SK-N-MC (cell line): Measurements from ENCODE around the gene PDZD8.

ENCODE experiments used
- DNase-seq: peaks from one replicate; pipeline ENCODE4 v3.0.0-alpha.2; 2011; ENCODE audit warnings: low read depth, low spot score
- H3K27ac ChIP-seq: fragments of 200-600 bp; sonication (generic); 2 replicates; pipeline ENCODE4 v1.5.1; 2016; ENCODE audit warnings: mixed run types
- H3K36me3 ChIP-seq: fragments of 200-600 bp; sonication (generic); 2 replicates; pipeline ENCODE4 v1.6.1; 2017; ENCODE audit warnings: antibody characterized with exemption, low read length, mixed read lengths; ENCODE audit not compliant: insufficient read depth
- H3K4me3 ChIP-seq: fragments of 200-600 bp; sonication (generic); 2 replicates; pipeline ENCODE4 v1.5.1; 2016
- H3K9ac ChIP-seq: fragments of 200-600 bp; sonication (generic); 2 replicates; pipeline ENCODE4 v1.8.0; 2017; ENCODE audit warnings: mixed run types, mixed read lengths; ENCODE audit not compliant: insufficient read length
- H3K9me3 ChIP-seq: fragments of 200-600 bp; sonication (generic); 2 replicates; pipeline ENCODE4 v1.6.1; 2017; ENCODE audit warnings: low read depth, mild to moderate bottlenecking, antibody characterized with exemption, low read length, moderate library complexity, mixed read lengths
- EZH2 ChIP-seq: fragments of 200-600 bp; sonication (generic); IDR thresholded peaks from one replicate; pipeline ENCODE4 v1.6.1; 2017; ENCODE audit warnings: antibody characterized with exemption
- FOXP2 ChIP-seq: optimal IDR thresholded peaks from 2 replicates; pipeline ENCODE3; 2011; ENCODE audit warnings: mild to moderate bottlenecking, moderate library complexity; ENCODE audit not compliant: insufficient read depth; ENCODE audit errors: extremely low read length, control extremely low read depth
- POLR2AphosphoS5 ChIP-seq: IDR thresholded peaks from 2 replicates; pipeline ENCODE4 v1.6.1; 2012; ENCODE audit warnings: mild to moderate bottlenecking, low read depth, low read length, borderline replicate concordance

PDZD8 gene

GRCh38 chr10:117262291-117262902, 112.8 kb downstream of the PDZD8 start:
- Histone ChIP-seq H3K4me3 (no peak overlapping the region), H3K9ac (no peak overlapping the region), H3K9me3 (no peaks in the 10 kb centered on the region), H3K27ac (no peak overlapping the region), H3K36me3 (no peaks in the 10 kb centered on the region)
- no peak for DNase-seq
- TF ChIP-seq POLR2AphosphoS5 = no peak

- no peaks in the 10 kb centered on the region for H3K36me3 ChIP-seq
- DNase-seq = no peak
- no peak overlapping the region for H3K9ac ChIP-seq
- H3K4me3 ChIP-seq = no peak overlapping the region
- TF ChIP-seq EZH2 (no peak), FOXP2 (no peak), POLR2AphosphoS5 (no peak)
- no peak overlapping the region for H3K27ac ChIP-seq
- no peaks in the 10 kb centered on the region for H3K9me3 ChIP-seq
Measured at GRCh38 chr10:117261501-117261900, 113.7 kb downstream of the PDZD8 start.

- DNase-seq = no peak
- no peaks in the 10 kb centered on the region for H3K9me3 ChIP-seq
- no peak for TF ChIP-seq POLR2AphosphoS5
- TF ChIP-seq FOXP2 = no peak
- no peak for TF ChIP-seq EZH2
Measured at GRCh38 chr10:117260084-117260483, 115.2 kb downstream of the PDZD8 start.

GRCh38 chr10:117259279-117259678, 116.0 kb downstream of the PDZD8 start:
- Histone ChIP-seq H3K27ac (no peak overlapping the region), H3K9me3 (no peaks in the 10 kb centered on the region), H3K4me3 (no peak overlapping the region), H3K9ac (no peak overlapping the region), H3K36me3 (no peaks in the 10 kb centered on the region)
- TF ChIP-seq POLR2AphosphoS5 = no peak
- TF ChIP-seq EZH2 = no peak
- DNase-seq = no peak

More at GRCh38 chr10:117260084-117260483, 115.2 kb downstream of the PDZD8 start:
- Histone ChIP-seq H3K4me3 (no peak overlapping the region), H3K9ac (no peak overlapping the region), H3K36me3 (no peaks in the 10 kb centered on the region), H3K27ac (no peak overlapping the region)

DNA sequence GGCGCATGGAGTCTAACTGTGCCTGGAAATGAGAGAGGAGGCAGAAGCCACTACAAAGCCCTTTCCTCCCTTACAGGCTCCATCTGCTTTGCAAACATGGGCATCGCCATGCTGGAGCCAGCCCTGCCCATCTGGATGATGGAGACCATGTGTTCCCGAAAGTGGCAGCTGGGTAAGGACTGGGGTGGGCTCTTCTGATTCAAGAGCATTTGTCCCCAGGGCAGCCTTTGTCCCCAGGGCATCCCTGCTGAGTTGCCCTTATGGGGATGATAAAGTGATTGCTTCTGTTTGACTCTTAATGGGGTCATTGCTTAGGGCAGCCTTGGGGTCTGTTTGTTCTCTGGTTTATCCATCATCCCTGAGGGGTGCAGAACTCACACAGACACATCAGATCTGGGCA, 117.5 kb downstream of the PDZD8 start:
- no peaks in the 10 kb centered on the region for H3K36me3 ChIP-seq
- DNase-seq = no peak
- no peak for TF ChIP-seq POLR2AphosphoS5
- TF ChIP-seq FOXP2 = no peak
- no peak for TF ChIP-seq EZH2
- no peaks in the 10 kb centered on the region for H3K9me3 ChIP-seq
- no peak overlapping the region for H3K27ac ChIP-seq
- H3K9ac ChIP-seq = no peak overlapping the region
- no peak overlapping the region for H3K4me3 ChIP-seq

GRCh38 chr10:117256910-117257309, 118.3 kb downstream of the PDZD8 start:
- DNase-seq = no peak
- H3K27ac ChIP-seq = no peak overlapping the region
- no peaks in the 10 kb centered on the region for H3K36me3 ChIP-seq
- no peak overlapping the region for H3K9ac ChIP-seq
- no peak for TF ChIP-seq FOXP2
- TF ChIP-seq EZH2 = no peak
- TF ChIP-seq POLR2AphosphoS5 = no peak
- H3K9me3 ChIP-seq = no peaks in the 10 kb centered on the region
- H3K4me3 ChIP-seq = no peak overlapping the region

DNA sequence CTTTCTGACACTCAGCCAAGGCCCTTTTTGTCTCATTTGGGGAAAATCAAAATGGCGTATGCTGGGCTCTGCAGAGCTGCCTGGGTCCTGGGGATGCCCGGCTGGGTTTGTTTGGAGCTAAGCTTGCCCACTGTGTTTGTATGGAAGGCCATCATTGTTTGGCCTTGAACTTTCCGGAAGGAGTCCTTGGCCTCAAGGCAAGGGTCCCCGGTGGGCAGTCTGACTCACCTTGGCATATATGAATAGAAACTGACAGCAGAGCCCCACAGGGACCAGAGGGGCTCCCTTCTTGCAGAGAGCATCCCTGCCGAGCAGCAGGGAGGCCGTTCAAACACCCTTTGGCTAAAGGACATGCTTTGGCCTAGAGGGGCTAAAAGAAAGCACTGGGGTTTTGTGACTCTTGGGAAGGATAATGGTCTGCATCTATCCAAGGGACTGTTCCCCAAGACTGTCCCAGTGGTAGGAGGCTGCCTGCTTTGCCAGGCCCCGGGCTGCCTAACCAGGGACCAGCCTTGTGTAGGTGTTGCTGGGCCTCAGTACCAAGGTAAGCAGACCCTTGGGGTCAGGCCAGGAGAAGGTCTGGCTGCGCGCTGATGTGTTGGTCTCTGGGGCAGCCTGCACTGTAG, 119.3 kb downstream of the PDZD8 start:
- no peak for DNase-seq
- no peaks in the 10 kb centered on the region for H3K36me3 ChIP-seq
- TF ChIP-seq EZH2 = no peak
- no peak for TF ChIP-seq FOXP2
- no peak for TF ChIP-seq POLR2AphosphoS5
- no peak overlapping the region for H3K27ac ChIP-seq
- H3K9ac ChIP-seq = no peak overlapping the region
- H3K9me3 ChIP-seq = no peaks in the 10 kb centered on the region
- no peak overlapping the region for H3K4me3 ChIP-seq

GRCh38 chr10:117254774-117255735, 120.2 kb downstream of the PDZD8 start:
- no peak for TF ChIP-seq FOXP2
- no peak for TF ChIP-seq EZH2
- TF ChIP-seq POLR2AphosphoS5 = no peak
- no peak overlapping the region for H3K4me3 ChIP-seq
- H3K9me3 ChIP-seq = no peaks in the 10 kb centered on the region
- DNase-seq = no peak
- H3K27ac ChIP-seq = no peak overlapping the region
- no peak overlapping the region for H3K9ac ChIP-seq
- no peaks in the 10 kb centered on the region for H3K36me3 ChIP-seq

- DNase-seq = no peak
- Histone ChIP-seq H3K4me3 (no peak overlapping the region), H3K36me3 (no peaks in the 10 kb centered on the region), H3K27ac (no peak overlapping the region), H3K9ac (no peak overlapping the region), H3K9me3 (no peaks in the 10 kb centered on the region)
- no peak for TF ChIP-seq POLR2AphosphoS5
- no peak for TF ChIP-seq EZH2
- TF ChIP-seq FOXP2 = no peak
Measured at GRCh38 chr10:117254338-117254737, 120.9 kb downstream of the PDZD8 start.
